Measurements from ENCODE around the gene CPLANE1.

DNA sequence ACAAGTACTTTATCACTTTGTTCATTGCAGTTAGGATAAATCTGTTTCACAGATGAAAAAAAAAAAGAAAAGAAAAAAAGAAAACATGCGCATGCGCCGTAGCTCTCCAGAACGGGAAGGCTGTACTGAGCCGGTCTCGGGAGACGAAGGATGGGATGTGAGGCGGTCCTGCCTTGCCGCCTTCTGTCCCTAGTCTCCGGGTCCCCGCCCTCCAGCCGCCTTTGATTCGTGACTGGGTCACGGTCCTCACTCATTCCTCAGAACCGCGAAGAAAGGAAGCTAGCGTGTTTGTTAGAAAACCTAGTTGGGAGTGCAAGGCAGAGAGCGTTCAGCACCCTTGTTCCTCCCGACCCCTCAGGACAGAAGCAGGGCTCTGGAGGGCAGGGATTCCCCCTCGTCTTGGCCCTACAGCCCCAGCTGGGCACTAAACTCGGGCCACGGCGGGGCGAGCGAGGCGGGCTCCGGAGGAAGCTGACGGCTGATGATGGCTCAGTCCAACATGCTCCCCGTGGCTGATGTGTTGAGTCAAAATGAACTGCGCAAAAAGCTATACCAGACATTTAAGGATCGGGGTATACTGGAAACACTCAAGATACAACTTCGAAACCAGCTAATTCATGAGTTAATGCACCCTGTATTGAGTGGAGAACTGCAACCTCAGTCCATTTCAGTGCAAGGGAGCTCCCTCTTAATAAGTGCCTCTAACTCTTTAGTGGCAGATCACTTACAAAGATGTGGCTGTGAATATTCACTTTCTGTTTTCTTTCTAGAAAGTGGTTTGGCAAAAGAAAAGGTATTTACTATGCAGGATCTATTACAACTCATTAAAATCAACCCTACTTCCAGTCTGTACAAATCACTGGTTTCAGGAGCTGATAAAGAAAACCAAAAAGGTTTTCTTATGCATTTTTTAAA, 40.0 kb downstream of the CPLANE1 start:
- TF ChIP-seq ZBED1 (IDR thresholded peaks at IDR 0.05; ENCODE audit: borderline replicate concordance) (no peak), STAT1 (conservative IDR thresholded peaks at IDR 0.05) (no peak), BHLHE40 (IDR thresholded peaks at IDR 0.05; ENCODE audit: borderline replicate concordance in 1 of 2, low read depth in 2 of 2, low read length in 1 of 2) (no peak)
- TF ChIP-seq, protein P1, sequence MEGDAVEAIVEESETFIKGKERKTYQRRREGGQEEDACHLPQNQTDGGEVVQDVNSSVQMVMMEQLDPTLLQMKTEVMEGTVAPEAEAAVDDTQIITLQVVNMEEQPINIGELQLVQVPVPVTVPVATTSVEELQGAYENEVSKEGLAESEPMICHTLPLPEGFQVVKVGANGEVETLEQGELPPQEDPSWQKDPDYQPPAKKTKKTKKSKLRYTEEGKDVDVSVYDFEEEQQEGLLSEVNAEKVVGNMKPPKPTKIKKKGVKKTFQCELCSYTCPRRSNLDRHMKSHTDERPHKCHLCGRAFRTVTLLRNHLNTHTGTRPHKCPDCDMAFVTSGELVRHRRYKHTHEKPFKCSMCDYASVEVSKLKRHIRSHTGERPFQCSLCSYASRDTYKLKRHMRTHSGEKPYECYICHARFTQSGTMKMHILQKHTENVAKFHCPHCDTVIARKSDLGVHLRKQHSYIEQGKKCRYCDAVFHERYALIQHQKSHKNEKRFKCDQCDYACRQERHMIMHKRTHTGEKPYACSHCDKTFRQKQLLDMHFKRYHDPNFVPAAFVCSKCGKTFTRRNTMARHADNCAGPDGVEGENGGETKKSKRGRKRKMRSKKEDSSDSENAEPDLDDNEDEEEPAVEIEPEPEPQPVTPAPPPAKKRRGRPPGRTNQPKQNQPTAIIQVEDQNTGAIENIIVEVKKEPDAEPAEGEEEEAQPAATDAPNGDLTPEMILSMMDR (IDR thresholded peaks at IDR 0.05 in 2 of 3, conservative IDR thresholded peaks at IDR 0.05 in 1 of 3; ENCODE audit: control insufficient read depth in 2 of 3, extremely low read depth in 1 of 3, insufficient read depth in 1 of 3, low read depth in 3 of 3, low read length in 3 of 3): no peak
- TF ChIP-seq, protein P2, sequence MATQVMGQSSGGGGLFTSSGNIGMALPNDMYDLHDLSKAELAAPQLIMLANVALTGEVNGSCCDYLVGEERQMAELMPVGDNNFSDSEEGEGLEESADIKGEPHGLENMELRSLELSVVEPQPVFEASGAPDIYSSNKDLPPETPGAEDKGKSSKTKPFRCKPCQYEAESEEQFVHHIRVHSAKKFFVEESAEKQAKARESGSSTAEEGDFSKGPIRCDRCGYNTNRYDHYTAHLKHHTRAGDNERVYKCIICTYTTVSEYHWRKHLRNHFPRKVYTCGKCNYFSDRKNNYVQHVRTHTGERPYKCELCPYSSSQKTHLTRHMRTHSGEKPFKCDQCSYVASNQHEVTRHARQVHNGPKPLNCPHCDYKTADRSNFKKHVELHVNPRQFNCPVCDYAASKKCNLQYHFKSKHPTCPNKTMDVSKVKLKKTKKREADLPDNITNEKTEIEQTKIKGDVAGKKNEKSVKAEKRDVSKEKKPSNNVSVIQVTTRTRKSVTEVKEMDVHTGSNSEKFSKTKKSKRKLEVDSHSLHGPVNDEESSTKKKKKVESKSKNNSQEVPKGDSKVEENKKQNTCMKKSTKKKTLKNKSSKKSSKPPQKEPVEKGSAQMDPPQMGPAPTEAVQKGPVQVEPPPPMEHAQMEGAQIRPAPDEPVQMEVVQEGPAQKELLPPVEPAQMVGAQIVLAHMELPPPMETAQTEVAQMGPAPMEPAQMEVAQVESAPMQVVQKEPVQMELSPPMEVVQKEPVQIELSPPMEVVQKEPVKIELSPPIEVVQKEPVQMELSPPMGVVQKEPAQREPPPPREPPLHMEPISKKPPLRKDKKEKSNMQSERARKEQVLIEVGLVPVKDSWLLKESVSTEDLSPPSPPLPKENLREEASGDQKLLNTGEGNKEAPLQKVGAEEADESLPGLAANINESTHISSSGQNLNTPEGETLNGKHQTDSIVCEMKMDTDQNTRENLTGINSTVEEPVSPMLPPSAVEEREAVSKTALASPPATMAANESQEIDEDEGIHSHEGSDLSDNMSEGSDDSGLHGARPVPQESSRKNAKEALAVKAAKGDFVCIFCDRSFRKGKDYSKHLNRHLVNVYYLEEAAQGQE (IDR thresholded peaks at IDR 0.05; ENCODE audit: low read depth, low read length): no peak
